ENCODE data around the gene CNTNAP5. TPM values are rescaled to one million over a fixed set of nuclear protein-coding genes. Genes with fewer than 3 reads are reported as not detected.
"Not testable (repeated sequence)": the region's sequence is repeated elsewhere in the genome, so short reads cannot be mapped to it uniquely, and the experiment has no call there.

The CNTNAP5 gene
- total RNA-seq, 1 donor: not detected

DNA sequence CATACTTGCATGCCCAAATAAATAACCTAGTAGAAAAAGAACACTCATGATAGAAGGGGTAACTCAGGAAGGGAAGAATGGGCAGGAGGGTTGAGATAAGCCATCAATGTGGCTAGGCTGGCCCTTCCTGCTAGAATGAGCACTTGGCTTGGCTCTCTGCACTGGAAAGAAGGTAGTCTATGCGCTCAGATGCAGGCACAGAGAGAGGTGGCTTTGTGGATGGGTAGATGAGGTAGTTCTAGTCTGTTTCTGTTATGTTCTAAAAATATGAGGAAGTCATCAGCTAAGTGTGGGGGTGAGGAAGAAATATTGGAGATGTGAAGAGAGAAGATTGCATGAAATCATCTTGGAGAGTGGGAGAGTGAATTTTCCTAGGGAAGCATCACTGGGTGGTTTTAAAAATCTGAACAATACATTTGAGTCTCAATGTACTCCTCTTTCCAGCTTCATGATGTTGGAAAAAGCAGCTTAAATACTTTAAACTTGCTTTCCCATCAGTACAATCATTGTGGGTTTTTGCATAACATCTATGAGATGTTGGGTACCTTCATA lies 357.1 kb downstream of the CNTNAP5 start:
- no peak overlapping the region for H3K4me3 ChIP-seq (ENCODE audit: low read depth, low read length)

DNA sequence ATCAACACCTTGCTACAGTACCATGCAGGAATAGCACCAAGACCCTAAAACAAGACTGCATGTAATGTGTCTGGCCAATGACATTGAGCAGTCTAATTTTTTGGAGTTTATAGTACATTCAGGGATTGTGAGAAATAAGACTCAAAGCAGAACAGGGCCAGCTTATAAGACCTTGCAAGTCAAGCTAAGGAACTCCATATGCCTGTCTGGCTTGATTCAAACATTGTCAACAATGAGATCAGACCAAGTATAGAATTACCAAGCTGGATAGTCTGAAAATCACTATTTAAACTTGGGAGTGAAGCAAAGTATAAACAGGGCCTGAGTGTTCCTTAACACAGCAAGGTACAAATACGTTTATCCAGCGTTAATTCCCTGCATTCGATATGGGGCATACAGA lies 370.9 kb downstream of the CNTNAP5 start:
- no peak overlapping the region for H3K4me3 ChIP-seq (ENCODE audit: low read depth, low read length)
- TF ChIP-seq CTCF (IDR thresholded peaks at IDR 0.05; ENCODE audit: insufficient read depth, low read depth, low read length): no peak
- DNase-seq (ENCODE audit: low read depth): no peak

More for the DNA sequence above, 357.1 kb downstream of the CNTNAP5 start:
- TF ChIP-seq CTCF (IDR thresholded peaks at IDR 0.05; ENCODE audit: insufficient read depth, low read depth, low read length): no peak
- DNase-seq (ENCODE audit: low read depth): no peak

GRCh38 chr2:124402274-124402673 lies 377.2 kb downstream of the CNTNAP5 start:
- no peak overlapping the region for H3K4me3 ChIP-seq (ENCODE audit: low read depth, low read length)
- no peak for TF ChIP-seq CTCF (IDR thresholded peaks at IDR 0.05; ENCODE audit: insufficient read depth, low read depth, low read length)
- DNase-seq (ENCODE audit: low read depth): no peak

DNA sequence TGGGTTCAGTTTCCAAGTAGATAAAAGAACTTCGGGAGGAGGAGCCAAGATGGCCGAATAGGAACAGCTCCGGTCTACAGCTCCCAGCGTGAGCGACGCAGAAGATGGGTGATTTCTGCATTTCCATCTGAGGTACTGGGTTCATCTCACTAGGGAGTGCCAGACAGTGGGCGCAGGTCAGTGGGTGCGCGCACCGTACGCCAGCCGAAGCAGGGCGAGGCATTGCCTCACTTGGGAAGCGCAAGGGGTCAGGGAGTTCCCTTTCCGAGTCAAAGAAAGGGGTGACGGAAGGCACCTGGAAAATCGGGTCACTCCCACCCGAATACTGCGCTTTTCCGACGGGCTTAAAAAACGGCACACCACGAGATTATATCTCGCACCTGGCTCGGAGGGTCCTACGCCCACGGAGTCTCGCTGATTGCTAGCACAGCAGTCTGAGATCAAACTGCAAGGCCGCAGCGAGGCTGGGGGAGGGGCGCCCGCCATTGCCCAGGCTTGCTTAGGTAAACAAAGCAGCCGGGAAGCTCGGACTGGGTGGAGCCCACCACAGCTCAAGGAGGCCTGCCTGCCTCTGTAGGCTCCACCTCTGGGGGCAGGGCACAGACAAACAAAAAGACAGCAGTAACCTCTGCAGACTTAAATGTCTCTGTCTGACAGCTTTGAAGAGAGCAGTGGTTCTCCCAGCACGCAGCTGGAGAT lies 382.9 kb downstream of the CNTNAP5 start:
- not testable (repeated sequence) for H3K4me3 ChIP-seq (ENCODE audit: low read depth, low read length); DNase-seq (ENCODE audit: low read depth)

DNA sequence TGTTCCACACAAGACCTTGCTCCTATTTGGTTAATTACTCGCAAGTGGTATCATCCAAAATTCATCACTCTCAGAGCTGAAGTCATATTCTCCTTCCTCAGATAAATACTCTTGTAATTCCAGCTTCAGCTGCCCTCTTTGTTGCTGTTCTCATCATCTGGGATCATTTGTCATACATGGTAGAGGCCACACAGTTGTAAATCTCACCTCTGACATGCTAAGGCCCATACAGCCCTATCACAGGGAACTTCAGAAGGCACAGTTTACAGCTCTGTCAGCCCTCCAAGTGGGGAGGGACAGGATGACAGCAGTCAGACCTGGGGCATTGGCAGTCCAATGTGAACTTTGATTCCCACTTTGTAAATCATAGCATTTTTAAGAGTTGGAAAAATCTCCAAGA lies 399.0 kb downstream of the CNTNAP5 start:
- no peak for DNase-seq (ENCODE audit: low read depth)
- no peak overlapping the region for H3K4me3 ChIP-seq (ENCODE audit: low read depth, low read length)
- no peak for TF ChIP-seq CTCF (IDR thresholded peaks at IDR 0.05; ENCODE audit: insufficient read depth, low read depth, low read length)

GRCh38 chr2:124426122-124426521 lies 401.0 kb downstream of the CNTNAP5 start:
- DNase-seq (ENCODE audit: low read depth): no peak
- no peak for TF ChIP-seq CTCF (IDR thresholded peaks at IDR 0.05; ENCODE audit: insufficient read depth, low read depth, low read length)
- H3K4me3 ChIP-seq (ENCODE audit: low read depth, low read length): no peak overlapping the region

DNA sequence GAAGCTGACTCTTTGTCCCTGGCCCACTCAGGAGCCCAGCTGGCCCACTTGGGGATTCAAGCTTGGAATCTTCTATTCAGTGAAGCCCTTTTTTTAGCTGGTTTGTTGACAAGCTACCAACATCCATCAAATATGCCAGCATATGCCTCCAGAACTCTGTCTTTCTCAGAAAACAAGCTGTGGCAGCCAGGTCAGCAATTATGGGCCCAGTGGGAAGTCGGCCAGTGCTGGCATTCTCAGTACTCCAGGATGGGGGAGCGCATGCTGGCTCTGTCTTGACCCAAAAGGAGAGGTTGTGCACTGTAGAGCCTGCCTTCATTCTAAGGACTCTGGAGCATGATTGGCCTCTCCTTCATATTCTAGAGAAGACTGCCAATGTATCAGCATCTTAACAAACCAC lies 401.5 kb downstream of the CNTNAP5 start:
- no peak overlapping the region for H3K4me3 ChIP-seq (ENCODE audit: low read depth, low read length)
- no peak for DNase-seq (ENCODE audit: low read depth)
- no peak for TF ChIP-seq CTCF (IDR thresholded peaks at IDR 0.05; ENCODE audit: insufficient read depth, low read depth, low read length)
